Posterior cingulate gyrus (tissue), 11 donors: ENCODE results near the gene DENND1A.
A peak's percentile ranks its signal among the peaks of the same experiment; 100 is the strongest.

ENCODE experiments used
- DNase-seq, 10 donors: peaks; one replicate each; pipeline versions ENCODE4 v3.0.0 to v3.0.0-alpha.2; 2020 to 2021; ENCODE audit warnings: mixed read lengths in 3 of 10
- intact Hi-C: fragments of 100-400 bp; cut with DNase I; formaldehyde crosslinking; loops from one replicate; pipeline ENCODE4 v1.15.1; 2023

Gene DENND1A

DNA sequence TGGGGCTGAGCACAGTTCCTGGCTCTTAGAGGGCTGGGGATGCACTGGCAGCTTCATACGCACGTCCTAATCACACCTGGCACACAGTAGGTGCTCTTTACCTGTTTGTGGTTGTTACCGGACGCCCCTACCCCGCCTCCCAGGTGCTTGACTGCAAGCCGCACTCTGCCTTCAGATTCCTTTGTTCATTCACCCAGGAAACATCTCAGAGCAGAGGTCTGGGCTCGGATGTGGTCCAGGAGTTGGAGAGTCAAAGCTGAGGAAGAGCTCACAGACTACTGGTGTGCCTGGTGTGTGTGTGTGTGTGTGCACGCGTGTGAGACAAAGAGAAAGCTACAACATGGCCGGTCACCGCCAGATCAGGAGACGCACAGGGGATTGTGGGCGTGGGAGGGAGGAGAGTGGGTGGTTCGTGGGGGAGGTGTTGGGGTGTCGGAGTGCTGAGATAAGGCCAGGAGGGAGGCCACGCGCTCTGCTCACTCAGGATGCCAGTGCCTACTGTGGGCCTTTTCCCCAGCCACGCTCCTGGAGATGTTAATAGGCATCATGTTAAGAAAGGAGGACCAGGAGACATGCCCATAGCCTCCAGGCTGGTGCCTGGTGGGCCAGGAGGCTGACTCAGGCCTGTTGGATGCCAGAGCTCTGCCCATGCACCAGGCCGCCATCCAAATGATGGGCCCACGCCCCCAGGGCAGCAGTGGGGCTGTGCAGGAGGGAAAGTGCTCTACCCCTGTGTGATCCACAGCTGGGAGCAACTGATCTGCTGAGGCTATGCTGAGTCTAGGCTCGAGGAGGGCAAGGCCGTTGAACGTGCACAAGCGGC is 534.0 kb downstream of the DENND1A start:
- intact Hi-C loops = no loop called here
- peak in 1 of 10 donors; percentile 76 for DNase-seq

GRCh38 chr9:123395276-123395688 is 534.6 kb downstream of the DENND1A start:
- intact Hi-C loops = no loop called here
- DNase-seq = no peak

- intact Hi-C loops = no loop called here
- peak in 2 of 10 donors; percentile 20 to 85 for DNase-seq
Measured at GRCh38 chr9:123394291-123395235, 535.4 kb downstream of the DENND1A start.

DNA sequence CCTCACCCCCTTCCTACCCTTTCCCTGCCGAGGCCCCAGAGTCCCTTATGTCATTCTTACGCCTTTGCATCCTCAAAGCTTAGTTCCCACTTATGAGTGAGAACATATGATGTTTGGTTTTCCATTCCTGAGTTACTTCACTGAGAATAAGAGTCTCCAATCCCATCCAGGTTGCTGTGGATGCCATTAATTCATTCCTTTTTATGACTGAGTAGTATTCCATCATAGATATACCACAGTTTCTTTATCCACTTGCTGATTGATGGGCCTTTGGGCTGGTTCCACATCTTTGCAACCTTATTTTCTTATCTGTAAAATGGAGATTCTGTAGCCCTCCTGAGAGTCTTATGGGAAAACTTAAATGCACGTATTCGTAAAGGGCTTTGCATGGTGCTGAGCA is 537.1 kb downstream of the DENND1A start:
- intact Hi-C loops = no loop called here
- no peak for DNase-seq

GRCh38 chr9:123391946-123392345 is 538.0 kb downstream of the DENND1A start:
- DNase-seq = peak in 1 of 10 donors; percentile 44
- intact Hi-C loops = no loop called here

- intact Hi-C loops = no loop called here
- no peak for DNase-seq
Measured at GRCh38 chr9:123391233-123391632, 538.7 kb downstream of the DENND1A start.

DNA sequence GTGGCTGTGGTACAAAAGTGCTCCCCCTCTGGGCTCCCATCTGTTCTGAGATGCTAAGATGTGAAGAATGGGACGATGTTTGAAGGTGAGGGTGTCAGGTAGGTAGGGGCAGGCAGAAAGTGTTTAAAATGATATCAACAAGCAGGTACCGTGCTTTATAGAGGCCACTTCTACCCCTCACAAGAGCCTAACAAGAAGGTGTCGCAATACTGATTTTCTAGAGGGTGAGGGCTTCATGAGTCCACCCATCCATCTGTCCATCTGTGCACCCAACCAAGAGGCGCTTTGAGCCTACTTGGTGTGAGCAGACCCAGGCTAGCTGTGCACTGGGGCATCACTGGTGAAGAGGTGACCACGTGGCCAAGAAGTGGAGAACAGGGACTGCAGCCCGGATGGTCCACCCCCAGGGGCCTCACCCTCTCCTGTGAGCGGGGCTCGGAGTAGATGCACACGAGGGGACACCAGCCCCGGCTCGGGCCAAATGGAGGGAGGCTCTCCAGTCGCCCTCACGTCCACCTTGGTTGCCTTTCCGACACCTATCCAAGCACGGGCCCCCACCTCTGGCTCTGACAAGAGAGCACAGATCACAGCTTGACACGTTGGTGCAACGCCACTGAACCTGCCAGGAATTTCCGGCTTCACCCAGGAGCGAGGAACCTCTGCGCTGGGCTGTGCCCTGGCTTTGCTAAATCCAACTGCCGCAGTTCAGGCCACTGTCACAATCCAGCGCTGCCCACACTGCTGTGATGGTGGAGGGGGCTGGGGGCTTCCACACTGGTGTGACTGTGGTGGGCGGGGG is 539.4 kb downstream of the DENND1A start:
- DNase-seq = no peak

GRCh38 chr9:123389698-123390097 is 540.2 kb downstream of the DENND1A start:
- DNase-seq = no peak
- intact Hi-C loops = no loop called here

More for the DNA sequence above, 539.4 kb downstream of the DENND1A start:
- intact Hi-C loops = no loop called here

DNA sequence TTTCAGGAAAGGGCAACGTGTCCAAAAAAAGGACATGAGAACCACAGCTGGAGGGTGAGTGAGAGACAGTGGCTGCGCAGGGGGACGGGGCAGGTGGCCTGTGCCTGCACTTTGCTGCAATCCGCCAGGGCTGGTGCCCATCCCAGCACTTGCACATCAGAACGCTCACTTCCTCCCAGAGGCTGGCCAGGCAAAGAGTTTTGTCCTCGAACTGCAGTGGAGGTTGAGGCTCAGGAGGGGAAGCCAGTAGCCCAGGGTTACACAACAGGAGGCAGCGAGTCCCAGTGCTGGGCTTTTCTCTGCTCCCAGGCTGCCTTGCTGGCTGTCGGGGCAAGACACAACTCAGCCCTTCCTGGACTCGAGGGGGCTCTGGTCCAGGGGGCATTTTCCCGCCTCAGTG is 540.9 kb downstream of the DENND1A start:
- intact Hi-C loops = no loop called here
- DNase-seq = no peak

DNA sequence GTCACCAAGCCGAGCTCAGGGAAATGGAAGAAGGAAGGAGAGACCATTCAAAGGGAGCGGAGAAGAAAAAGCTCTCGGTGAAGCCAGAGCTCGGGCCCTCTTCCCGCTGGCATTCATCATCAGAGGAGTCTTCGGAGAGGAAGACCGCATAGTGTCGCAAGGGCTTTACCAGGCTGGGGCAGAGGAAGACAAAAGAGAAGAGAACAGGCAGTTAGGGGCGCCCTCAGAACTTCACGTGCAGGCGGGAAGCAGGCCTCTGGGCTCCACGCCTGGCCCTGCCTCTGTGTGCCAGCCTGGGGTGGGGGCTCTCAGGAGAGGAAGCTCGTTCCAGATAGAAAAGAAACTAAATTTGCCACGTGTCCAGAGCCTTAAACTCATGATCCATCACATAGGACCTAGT is 542.2 kb downstream of the DENND1A start:
- DNase-seq = no peak

DNA sequence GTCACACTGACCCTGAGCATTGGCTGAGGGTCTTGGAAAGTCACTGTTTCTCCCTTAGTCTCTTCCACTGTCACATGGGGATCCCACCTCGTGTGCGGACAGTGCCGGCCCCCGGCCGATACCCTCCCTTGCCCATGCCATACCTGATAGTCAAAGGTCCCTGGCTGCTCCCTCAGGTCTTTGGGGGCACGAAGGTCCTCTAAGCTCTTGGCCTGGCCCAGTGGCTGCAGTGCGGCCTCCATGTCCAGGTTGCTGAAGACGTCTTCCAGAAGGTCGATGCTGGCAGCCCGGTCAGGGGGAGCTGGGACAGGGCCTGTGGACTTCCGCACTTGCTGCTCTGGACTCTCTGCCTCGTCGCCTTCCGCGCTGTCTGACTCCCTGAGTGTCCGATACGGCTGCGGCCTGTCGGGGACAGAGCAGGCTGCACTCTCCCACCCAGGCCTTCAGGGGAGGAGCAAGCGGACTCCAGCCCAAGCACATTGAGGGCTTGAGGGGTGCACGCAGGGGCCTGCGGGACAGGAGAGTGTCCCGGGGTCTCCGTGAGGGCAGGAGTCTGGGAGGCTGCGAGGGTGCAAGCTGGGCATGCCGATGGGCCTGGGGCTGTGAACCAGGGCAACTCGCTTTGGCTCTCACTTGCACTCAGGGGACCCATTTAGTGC is 546.3 kb downstream of the DENND1A start:
- intact Hi-C loops = no loop called here
- DNase-seq = peak in 1 of 10 donors; percentile 85

More for the DNA sequence above, 542.2 kb downstream of the DENND1A start:
- intact Hi-C loops = no loop called here

- intact Hi-C loops = no loop called here
- peak in 1 of 10 donors; percentile 89 for DNase-seq
Measured at GRCh38 chr9:123382653-123383511, 547.0 kb downstream of the DENND1A start.

DNA sequence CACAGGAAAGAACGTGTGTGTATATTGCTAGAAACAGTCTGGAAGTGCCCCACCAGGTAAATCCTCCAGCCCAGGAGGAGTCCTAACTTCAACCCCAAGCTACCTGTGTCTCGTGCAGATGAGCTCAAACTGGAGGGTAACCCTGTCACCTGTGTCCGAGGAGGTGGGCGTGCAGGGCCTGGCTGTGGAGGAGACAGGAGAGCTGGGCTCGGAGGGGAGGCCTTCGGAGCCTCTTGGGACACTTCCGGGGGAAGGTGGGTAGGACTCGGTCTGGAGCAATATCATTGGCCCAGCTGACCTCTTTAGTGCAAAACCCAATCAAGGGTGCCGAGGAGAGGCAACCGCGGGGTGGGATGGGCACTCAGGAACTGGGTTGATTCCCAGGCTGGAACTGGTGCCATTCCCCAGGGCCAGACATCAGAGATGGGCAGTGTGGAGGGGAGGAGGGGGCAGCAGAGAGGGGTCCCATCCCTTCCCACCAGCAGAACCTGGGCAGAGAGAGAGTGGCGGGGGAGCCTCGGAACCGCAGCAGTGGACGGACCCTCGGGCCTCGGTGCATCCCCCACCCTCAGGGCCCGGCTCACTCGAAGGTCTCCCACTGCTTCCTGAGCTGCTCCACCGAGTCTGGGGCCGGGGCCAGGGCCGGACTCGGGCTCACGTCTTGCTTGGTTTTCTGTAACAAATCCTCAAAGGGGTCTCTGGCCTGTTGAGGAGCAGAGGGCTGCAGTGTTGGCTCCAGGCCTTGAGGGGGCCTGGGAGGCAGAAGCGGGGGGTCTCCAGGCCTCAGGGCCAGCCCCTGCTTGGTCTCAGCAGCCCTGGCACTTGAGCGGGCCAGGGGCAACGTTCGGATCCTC is 548.8 kb downstream of the DENND1A start:
- DNase-seq = no peak
- intact Hi-C loops = no loop called here

DNA sequence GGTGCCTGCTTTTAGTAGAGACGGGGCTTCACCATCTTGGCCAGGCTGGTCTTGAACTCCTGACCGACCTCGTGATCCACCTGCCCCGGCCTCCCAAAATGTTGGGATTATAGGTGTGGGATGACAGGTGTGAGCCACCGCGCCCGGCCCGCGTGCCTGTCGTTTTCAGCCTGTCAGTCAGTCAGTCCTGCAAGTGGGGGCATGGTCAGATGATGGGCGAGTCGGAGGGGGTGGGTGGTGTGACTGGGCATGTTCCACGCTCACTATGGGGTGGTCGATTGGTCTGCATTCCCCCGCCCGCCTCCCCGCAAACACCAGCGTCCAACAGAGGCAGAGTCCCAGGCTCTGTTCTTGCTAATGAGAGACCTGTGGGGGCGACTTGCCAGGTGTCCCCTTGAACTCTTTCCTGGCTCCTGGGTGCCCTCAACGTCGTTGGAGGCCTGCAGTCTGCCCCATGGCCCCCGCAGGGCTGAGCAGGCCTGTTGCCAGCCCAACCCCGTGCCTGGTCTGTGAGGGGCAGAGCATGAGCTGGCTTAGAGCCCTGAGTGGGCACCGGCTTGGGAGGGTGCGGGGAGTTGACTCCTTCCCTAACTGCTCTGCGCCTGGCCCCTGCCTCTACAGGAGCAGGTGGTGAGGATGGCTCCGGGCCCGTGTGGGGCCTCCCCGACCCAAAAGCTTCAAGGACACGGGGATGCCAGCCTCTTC is 550.8 kb downstream of the DENND1A start:
- intact Hi-C loops = no loop called here
- DNase-seq = no peak

DNA sequence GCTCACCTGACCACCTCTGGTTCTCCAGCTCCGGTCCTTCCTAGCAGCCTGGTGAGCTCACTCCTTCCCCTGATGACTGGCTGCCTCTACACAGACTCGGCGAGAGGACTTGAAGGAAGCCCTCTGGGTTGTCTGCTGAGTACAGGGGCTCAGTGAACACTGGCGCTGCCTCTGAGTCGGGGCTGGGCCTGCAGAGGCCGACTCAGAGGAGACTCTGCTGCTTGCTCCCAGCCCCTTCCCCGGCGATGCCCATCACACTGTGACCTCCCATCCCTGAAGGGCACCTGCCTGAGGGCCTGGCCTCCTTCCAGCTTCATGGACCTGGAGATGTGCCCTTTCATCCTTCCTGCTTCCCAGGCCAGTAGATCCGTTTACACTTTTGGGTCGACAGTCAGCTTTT is 551.9 kb downstream of the DENND1A start:
- intact Hi-C loops = no loop called here
- no peak for DNase-seq

GRCh38 chr9:123377211-123377971 is 552.5 kb downstream of the DENND1A start:
- peak in 1 of 10 donors; percentile 83 for DNase-seq
- intact Hi-C loops = no loop called here
